HepG2 (cell line): ENCODE results near the gene RFXANK.

ENCODE experiments used
- JUN ChIP-seq: sonication (generic); formaldehyde crosslinking; IDR thresholded peaks from 2 replicates; pipeline ENCODE4 v1.4.0; 2020; ENCODE audit warnings: mild to moderate bottlenecking, missing genetic modification reagents
- KDM4B ChIP-seq: sonication (generic); formaldehyde crosslinking; IDR thresholded peaks from 2 replicates; pipeline ENCODE4 v1.4.0; 2020; ENCODE audit warnings: missing genetic modification reagents
- NR2F2 ChIP-seq: IDR thresholded peaks from 2 replicates; pipeline ENCODE4 v1.6.1; 2012; ENCODE audit warnings: low read depth, inconsistent platforms, borderline replicate concordance
- POLR2A ChIP-seq, 2 experiments: IDR thresholded peaks; 2 replicates each; pipeline ENCODE4 v1.6.1; 2011; ENCODE audit warnings: low read depth in 2 of 2, low read length in 2 of 2, mild to moderate bottlenecking in 1 of 2, moderate library complexity in 1 of 2; ENCODE audit not compliant: insufficient read depth in 1 of 2
- RELA ChIP-seq: sonication (generic); formaldehyde crosslinking; IDR thresholded peaks from 2 replicates; pipeline ENCODE4 v1.4.0; 2020; ENCODE audit warnings: missing genetic modification reagents
- SMC3 ChIP-seq: IDR thresholded peaks from 2 replicates; pipeline ENCODE4 v1.6.1; 2011; ENCODE audit warnings: low read length, improper control_type of control experiment
- SSRP1 ChIP-seq: IDR thresholded peaks from 2 replicates; pipeline ENCODE4 v1.6.1; 2016; ENCODE audit warnings: control low read depth
- ZNF549 ChIP-seq: sonication (generic); formaldehyde crosslinking; IDR thresholded peaks from 2 replicates; pipeline ENCODE4 v1.5.0; 2020; ENCODE audit warnings: missing genetic modification reagents
- TF ChIP-seq, protein P1 (sequence below): sonication (generic); formaldehyde crosslinking; IDR thresholded peaks from 2 replicates; pipeline ENCODE4 v1.5.0; 2020; ENCODE audit warnings: mild to moderate bottlenecking, missing genetic modification reagents, moderate library complexity

- TF ChIP-seq JUN (CRISPR knock-in tag), result no peak
- TF ChIP-seq POLR2A (IDR thresholded peaks at IDR 0.05; ENCODE audit: insufficient read depth in 1 of 2, low read depth in 2 of 2, low read length in 2 of 2), result no peak
- TF ChIP-seq, protein P1, sequence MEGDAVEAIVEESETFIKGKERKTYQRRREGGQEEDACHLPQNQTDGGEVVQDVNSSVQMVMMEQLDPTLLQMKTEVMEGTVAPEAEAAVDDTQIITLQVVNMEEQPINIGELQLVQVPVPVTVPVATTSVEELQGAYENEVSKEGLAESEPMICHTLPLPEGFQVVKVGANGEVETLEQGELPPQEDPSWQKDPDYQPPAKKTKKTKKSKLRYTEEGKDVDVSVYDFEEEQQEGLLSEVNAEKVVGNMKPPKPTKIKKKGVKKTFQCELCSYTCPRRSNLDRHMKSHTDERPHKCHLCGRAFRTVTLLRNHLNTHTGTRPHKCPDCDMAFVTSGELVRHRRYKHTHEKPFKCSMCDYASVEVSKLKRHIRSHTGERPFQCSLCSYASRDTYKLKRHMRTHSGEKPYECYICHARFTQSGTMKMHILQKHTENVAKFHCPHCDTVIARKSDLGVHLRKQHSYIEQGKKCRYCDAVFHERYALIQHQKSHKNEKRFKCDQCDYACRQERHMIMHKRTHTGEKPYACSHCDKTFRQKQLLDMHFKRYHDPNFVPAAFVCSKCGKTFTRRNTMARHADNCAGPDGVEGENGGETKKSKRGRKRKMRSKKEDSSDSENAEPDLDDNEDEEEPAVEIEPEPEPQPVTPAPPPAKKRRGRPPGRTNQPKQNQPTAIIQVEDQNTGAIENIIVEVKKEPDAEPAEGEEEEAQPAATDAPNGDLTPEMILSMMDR (CRISPR knock-in tag), result no peak
- no peak for TF ChIP-seq RELA
- no peak for TF ChIP-seq KDM4B
- TF ChIP-seq SSRP1 (CRISPR knock-in tag), result no peak
- TF ChIP-seq SMC3, result no peak
- no peak for TF ChIP-seq ZNF549
- TF ChIP-seq NR2F2, result no peak
Observed at GRCh38 chr19:19230999-19231398, 38.9 kb downstream of the RFXANK start.
